ENCODE results near the gene LRRC4C.

The LRRC4C gene

GRCh38 chr11:40280159-40281051 lies 1179.0 kb downstream of the LRRC4C start:
- no peak for DNase-seq

- DNase-seq: no peak
Measured at GRCh38 chr11:40276960-40277359, 1182.5 kb downstream of the LRRC4C start.

GRCh38 chr11:40274017-40274416 lies 1185.4 kb downstream of the LRRC4C start:
- no peak for DNase-seq

- no peak for DNase-seq
Measured at GRCh38 chr11:40273192-40273732, 1186.2 kb downstream of the LRRC4C start.

GRCh38 chr11:40271361-40271760 lies 1188.1 kb downstream of the LRRC4C start:
- no peak for DNase-seq

GRCh38 chr11:40269865-40270264 lies 1189.6 kb downstream of the LRRC4C start:
- DNase-seq: no peak

GRCh38 chr11:40268551-40268950 lies 1190.9 kb downstream of the LRRC4C start:
- DNase-seq: no peak

- no peak for DNase-seq
Measured at GRCh38 chr11:40255457-40255856, 1204.0 kb downstream of the LRRC4C start.

GRCh38 chr11:40253166-40253565 lies 1206.3 kb downstream of the LRRC4C start:
- DNase-seq: no peak

- DNase-seq: no peak
Measured at GRCh38 chr11:40252236-40252635, 1207.2 kb downstream of the LRRC4C start.

- no peak for DNase-seq
Measured at GRCh38 chr11:40246983-40247382, 1212.5 kb downstream of the LRRC4C start.

GRCh38 chr11:40241524-40242051 lies 1217.9 kb downstream of the LRRC4C start:
- no peak for DNase-seq

- no peak for DNase-seq
Measured at GRCh38 chr11:40240284-40240683, 1219.2 kb downstream of the LRRC4C start.

GRCh38 chr11:40236526-40236925 lies 1222.9 kb downstream of the LRRC4C start:
- DNase-seq: no peak

- DNase-seq: no peak
Measured at GRCh38 chr11:40235841-40236240, 1223.6 kb downstream of the LRRC4C start.

GRCh38 chr11:40230821-40231220 lies 1228.6 kb downstream of the LRRC4C start:
- no peak for DNase-seq

- no peak for DNase-seq
Measured at GRCh38 chr11:40228662-40229061, 1230.8 kb downstream of the LRRC4C start.

GRCh38 chr11:40227730-40228129 lies 1231.7 kb downstream of the LRRC4C start:
- DNase-seq: no peak

GRCh38 chr11:40226654-40227053 lies 1232.8 kb downstream of the LRRC4C start:
- DNase-seq: no peak

GRCh38 chr11:40223596-40224330 lies 1235.7 kb downstream of the LRRC4C start:
- no peak for DNase-seq

GRCh38 chr11:40219401-40219800 lies 1240.1 kb downstream of the LRRC4C start:
- DNase-seq: no peak

GRCh38 chr11:40215556-40215955 lies 1243.9 kb downstream of the LRRC4C start:
- no peak for DNase-seq

GRCh38 chr11:40207416-40207815 lies 1252.0 kb downstream of the LRRC4C start:
- no peak for DNase-seq

GRCh38 chr11:40204228-40204627 lies 1255.2 kb downstream of the LRRC4C start:
- no peak for DNase-seq

Data from hematopoietic multipotent progenitor cell treated with erythropoietin and hydrocortisone succinate and interleukin-3 and kit ligand, for 8 days (in vitro differentiated cells).